SH-SY5Y (cell line): ENCODE data around the gene XG.

Source experiments
- GATA2 ChIP-seq: IDR thresholded peaks from 2 replicates; pipeline ENCODE4 v1.6.1; 2011; ENCODE audit warnings: mild to moderate bottlenecking, low read depth, low read length
- GATA3 ChIP-seq: IDR thresholded peaks from 2 replicates; pipeline ENCODE4 v1.6.1; 2011; ENCODE audit warnings: low read depth, mild to moderate bottlenecking, low read length, moderate library complexity

- no peak for TF ChIP-seq GATA3
- no peak for TF ChIP-seq GATA2
Measured at GRCh38 chrX:2781698-2782097, 29.9 kb downstream of the XG start.
